NB4 (cell line): ENCODE measurements around the gene TBC1D2B.

Experiments used
- DNase-seq: peaks from one replicate; pipeline ENCODE4 v3.0.0; 2010; ENCODE audit warnings: low read depth
- H3K4me3 ChIP-seq: one replicate; pipeline ENCODE4 v1.5.1; 2011; ENCODE audit warnings: mild to moderate bottlenecking, low read depth, low read length, moderate library complexity
- CTCF ChIP-seq: IDR thresholded peaks from one replicate; pipeline ENCODE4 v1.5.1; 2012; ENCODE audit warnings: low read depth, low read length
- MAX ChIP-seq: IDR thresholded peaks from 2 replicates; pipeline ENCODE4 v1.6.1; 2011; ENCODE audit warnings: low read depth, low read length
- MYC ChIP-seq: IDR thresholded peaks from 2 replicates; pipeline ENCODE4 v1.6.1; 2011; ENCODE audit warnings: low read depth, low read length
- POLR2A ChIP-seq: IDR thresholded peaks from 2 replicates; pipeline ENCODE4 v1.6.1; 2011; ENCODE audit warnings: mild to moderate bottlenecking; ENCODE audit not compliant: insufficient read length; ENCODE audit errors: extremely low read depth

TBC1D2B gene

GRCh38 chr15:78058401-78058935, 19.0 kb downstream of the TBC1D2B start:
- H3K4me3 ChIP-seq = no peak overlapping the region
- TF ChIP-seq MAX (no peak), CTCF (no peak), MYC (no peak), POLR2A (no peak)

GRCh38 chr15:78057803-78058202, 19.7 kb downstream of the TBC1D2B start:
- TF ChIP-seq POLR2A = no peak
- TF ChIP-seq MYC = no peak
- no peak for TF ChIP-seq CTCF
- no peak for TF ChIP-seq MAX
- no peak overlapping the region for H3K4me3 ChIP-seq
- DNase-seq = no peak

More at GRCh38 chr15:78058401-78058935, 19.0 kb downstream of the TBC1D2B start:
- no peak for DNase-seq

GRCh38 chr15:78056714-78057269, 20.7 kb downstream of the TBC1D2B start:
- TF ChIP-seq MAX (0 out of 2 replicates have a peak, but pooled peaks have one; percentile 40), POLR2A (no peak)
- peak; percentile 75 for DNase-seq
- no peak overlapping the region for H3K4me3 ChIP-seq

- no peak overlapping the region for H3K4me3 ChIP-seq
- TF ChIP-seq MYC (no peak), CTCF (no peak), MAX (no peak), POLR2A (no peak)
- DNase-seq = peak; percentile 74
Measured at GRCh38 chr15:78055919-78056713, 21.4 kb downstream of the TBC1D2B start.

- DNase-seq = no peak
- H3K4me3 ChIP-seq = no peak overlapping the region
- TF ChIP-seq MYC (no peak), MAX (no peak), CTCF (no peak), POLR2A (no peak)
Measured at GRCh38 chr15:78054966-78055365, 22.5 kb downstream of the TBC1D2B start.

GRCh38 chr15:78054518-78054917, 23.0 kb downstream of the TBC1D2B start:
- TF ChIP-seq CTCF (no peak), MAX (no peak), MYC (no peak), POLR2A (no peak)

More at GRCh38 chr15:78054518-78054917, 23.0 kb downstream of the TBC1D2B start:
- DNase-seq = no peak
- H3K4me3 ChIP-seq = no peak overlapping the region
